SU-DHL-6 (cell line): ENCODE data around the gene LYVE1.

Experiments used
- H2AFZ ChIP-seq: fragments of 200-600 bp; sonication (generic); 2 replicates; pipeline ENCODE4 v1.6.1; 2014; ENCODE audit warnings: low read depth, mild to moderate bottlenecking, moderate library complexity, mixed read lengths, antibody characterized with exemption, low read length; ENCODE audit not compliant: severe bottlenecking
- H3F3A ChIP-seq: fragments of 200-600 bp; shearing (Covaris generic); 2 replicates; pipeline ENCODE4 v1.6.0; 2016; ENCODE audit warnings: antibody characterized with exemption, mild to moderate bottlenecking; ENCODE audit not compliant: insufficient read depth
- H3K27ac ChIP-seq: fragments of 200-600 bp; sonication (generic); 2 replicates; pipeline ENCODE4 v1.5.1; 2016; ENCODE audit warnings: low read depth, mild to moderate bottlenecking, low read length, moderate library complexity, mixed read lengths
- H3K27me3 ChIP-seq: fragments of 200-600 bp; sonication (generic), shearing (Covaris generic); 2 replicates; pipeline ENCODE4 v1.6.0; 2014; ENCODE audit warnings: mild to moderate bottlenecking, low read length
- H3K36me3 ChIP-seq: fragments of 200-600 bp; sonication (generic); 2 replicates; pipeline ENCODE4 v1.6.1; 2014; ENCODE audit warnings: mild to moderate bottlenecking, low read length, mixed read lengths
- H3K4me2 ChIP-seq: fragments of 300-600, 200-600 bp; shearing (Covaris generic), sonication (generic); 2 replicates; pipeline ENCODE4 v1.6.0; 2014; ENCODE audit warnings: low read length, low read depth, mild to moderate bottlenecking; ENCODE audit not compliant: poor library complexity, severe bottlenecking
- H3K4me3 ChIP-seq: fragments of 200-600 bp; sonication (generic); 2 replicates; pipeline ENCODE4 v1.5.1; 2014; ENCODE audit warnings: antibody characterized with exemption, low read length, mild to moderate bottlenecking, mixed read lengths; ENCODE audit not compliant: insufficient read depth, poor library complexity, severe bottlenecking
- H3K79me2 ChIP-seq: fragments of 200-600 bp; sonication (generic); 2 replicates; pipeline ENCODE4 v1.6.1; 2014; ENCODE audit warnings: mild to moderate bottlenecking, low read length, moderate library complexity; ENCODE audit not compliant: insufficient read depth
- H3K9ac ChIP-seq: fragments of 200-600 bp; sonication (generic); 2 replicates; pipeline ENCODE4 v1.7.0; 2014; ENCODE audit warnings: mild to moderate bottlenecking, low read length
- H3K9me2 ChIP-seq: fragments of 200-600 bp; sonication (generic); replicated peaks from 2 replicates; pipeline ENCODE4 v1.6.1; 2014; ENCODE audit warnings: low read length; ENCODE audit not compliant: insufficient read depth
- H3K9me3 ChIP-seq: fragments of 200-600 bp; sonication (generic); 2 replicates; pipeline ENCODE4 v1.6.1; 2014; ENCODE audit warnings: low read length, mixed read lengths; ENCODE audit not compliant: insufficient read depth
- H4K20me1 ChIP-seq: fragments of 200-600 bp; sonication (generic); 2 replicates; pipeline ENCODE4 v1.6.1; 2014; ENCODE audit warnings: low read depth, mild to moderate bottlenecking, antibody characterized with exemption, low read length, moderate library complexity, mixed read lengths
- CTCF ChIP-seq: fragments of 200-600 bp; sonication (generic); IDR thresholded peaks from one replicate; pipeline ENCODE4 v1.5.1; 2017; ENCODE audit warnings: antibody characterized with exemption, mild to moderate bottlenecking, low read length, moderate library complexity; ENCODE audit not compliant: insufficient read depth, poor library complexity, severe bottlenecking
- EZH2phosphoT487 ChIP-seq: fragments of 200-600 bp; sonication (generic), shearing (Covaris generic); conservative IDR thresholded peaks from 2 replicates; pipeline ENCODE4 v1.6.1; 2018; ENCODE audit warnings: mild to moderate bottlenecking, antibody characterized with exemption, low read length, moderate library complexity, mixed read lengths

LYVE1 gene

GRCh38 chr11:10590218-10590915, 21.9 kb upstream of the LYVE1 start:
- Histone ChIP-seq H3K27me3 (no peaks in the 10 kb centered on the region), H3K4me3 (no peak overlapping the region), H3K9ac (no peak overlapping the region), H2AFZ (no peak overlapping the region), H3F3A (no peaks in the 10 kb centered on the region), H3K36me3 (no peaks in the 10 kb centered on the region), H3K9me3 (no peaks in the 10 kb centered on the region), H3K27ac (no peak overlapping the region), H4K20me1 (no peaks in the 10 kb centered on the region), H3K4me2 (no peak overlapping the region), H3K9me2 (no peaks in the 10 kb centered on the region), H3K79me2 (no peaks in the 10 kb centered on the region)
- TF ChIP-seq EZH2phosphoT487 (no peak), CTCF (no peak)

GRCh38 chr11:10588904-10589303, 20.4 kb upstream of the LYVE1 start:
- Histone ChIP-seq H3K27me3 (no peaks in the 10 kb centered on the region), H3K79me2 (no peaks in the 10 kb centered on the region), H3K4me2 (no peak overlapping the region), H3K9me2 (no peaks in the 10 kb centered on the region), H4K20me1 (no peaks in the 10 kb centered on the region), H3F3A (no peaks in the 10 kb centered on the region), H3K9ac (no peak overlapping the region), H3K27ac (no peak overlapping the region), H2AFZ (no peak overlapping the region), H3K9me3 (no peaks in the 10 kb centered on the region), H3K4me3 (no peak overlapping the region), H3K36me3 (no peaks in the 10 kb centered on the region)
- TF ChIP-seq CTCF (no peak), EZH2phosphoT487 (no peak)

- Histone ChIP-seq H4K20me1 (no peaks in the 10 kb centered on the region), H3K9ac (no peak overlapping the region), H3K4me2 (no peak overlapping the region), H3K9me2 (no peaks in the 10 kb centered on the region), H3K27me3 (no peaks in the 10 kb centered on the region), H3F3A (no peaks in the 10 kb centered on the region), H3K79me2 (no peaks in the 10 kb centered on the region), H2AFZ (no peak overlapping the region), H3K36me3 (no peaks in the 10 kb centered on the region), H3K27ac (no peak overlapping the region), H3K4me3 (no peak overlapping the region), H3K9me3 (no peaks in the 10 kb centered on the region)
- TF ChIP-seq EZH2phosphoT487 (no peak), CTCF (no peak)
Measured at GRCh38 chr11:10587995-10588394, 19.5 kb upstream of the LYVE1 start.
